Ovary (tissue), 3 donors: ENCODE measurements around the gene CNNM2.

Source experiments
- CTCF ChIP-seq, 3 donors: fragments of 450-650 bp in 2 of 3; fragments of 200-600 bp in 1 of 3; IDR thresholded peaks; one replicate each; pipeline versions ENCODE4 v1.5.1 to v1.8.0; 2016 to 2022; ENCODE audit warnings: antibody characterized with exemption in 3 of 3, mild to moderate bottlenecking in 1 of 3
- POLR2A ChIP-seq: fragments of 450-650 bp; IDR thresholded peaks from one replicate; pipeline ENCODE4 v1.6.1; 2017; ENCODE audit warnings: antibody characterized with exemption, mild to moderate bottlenecking, moderate library complexity
- donor health status: DM: no; HTN: no; CAD: no.

- TF ChIP-seq CTCF (IDR thresholded peaks at IDR 0.05) (no peak), POLR2A (no peak)
Observed at GRCh38 chr10:103098240-103098639, 180.1 kb downstream of the CNNM2 start.
